Activated T-cell treated with anti-CD3 and anti-CD28 coated beads, Interleukin-2, amount 50 U/mL, for 72 hours (primary cell): ENCODE measurements around the gene FGF2. TPM values are rescaled to one million over a fixed set of nuclear protein-coding genes. Genes with fewer than 3 reads are reported as not detected.
"Not testable (repeated sequence)": the region's sequence is repeated elsewhere in the genome, so short reads cannot be mapped to it uniquely, and the experiment has no call there.

Experiments
- ATAC-seq, 2 donors: fragments of 150-1000 bp; cut with Tn5 transposase; replicated peaks in 1 of 2; 2 replicates each; pipeline ENCODE4 v1.10.0; 2021; ENCODE audit warnings: moderate library complexity in 2 of 2, mild to moderate bottlenecking in 1 of 2
- DNase-seq, 2 donors: peaks; one replicate each; pipeline ENCODE4 v3.0.0; 2021 to 2022; ENCODE audit warnings: mixed read lengths in 1 of 2
- H3K27ac Mint-ChIP-seq: one replicate; pipeline ENCODE4 v1.8.0; 2022; ENCODE audit warnings: mild to moderate bottlenecking, moderate library complexity, mixed read lengths
- H3K27me3 Mint-ChIP-seq: one replicate; pipeline ENCODE4 v1.8.0; 2022; ENCODE audit warnings: low read depth, mixed read lengths
- H3K36me3 Mint-ChIP-seq, 2 donors: one replicate each; pipeline ENCODE4 v1.8.0; 2022; ENCODE audit warnings: mixed read lengths in 2 of 2, mild to moderate bottlenecking in 1 of 2; ENCODE audit not compliant: insufficient read depth in 2 of 2
- H3K4me1 Mint-ChIP-seq: one replicate; pipeline ENCODE4 v1.8.0; 2022; ENCODE audit warnings: low read depth, mixed read lengths
- H3K4me3 Mint-ChIP-seq, 2 donors: one replicate each; pipeline ENCODE4 v1.8.0; 2022; ENCODE audit warnings: mild to moderate bottlenecking in 2 of 2, mixed read lengths in 2 of 2, moderate library complexity in 2 of 2
- H3K9me3 Mint-ChIP-seq, 2 donors: one replicate each; pipeline ENCODE4 v1.8.0; 2022; ENCODE audit warnings: mixed read lengths in 2 of 2
- total RNA-seq, 2 donors: library from RNA; stranded (reverse); gene quantifications; one replicate each; pipeline ENCODE4 v1.2.3, GENCODE V29; 2022

The FGF2 gene
- total RNA-seq, 2 donors from 2014 or later, result 2.7 to 4.8 TPM

DNA sequence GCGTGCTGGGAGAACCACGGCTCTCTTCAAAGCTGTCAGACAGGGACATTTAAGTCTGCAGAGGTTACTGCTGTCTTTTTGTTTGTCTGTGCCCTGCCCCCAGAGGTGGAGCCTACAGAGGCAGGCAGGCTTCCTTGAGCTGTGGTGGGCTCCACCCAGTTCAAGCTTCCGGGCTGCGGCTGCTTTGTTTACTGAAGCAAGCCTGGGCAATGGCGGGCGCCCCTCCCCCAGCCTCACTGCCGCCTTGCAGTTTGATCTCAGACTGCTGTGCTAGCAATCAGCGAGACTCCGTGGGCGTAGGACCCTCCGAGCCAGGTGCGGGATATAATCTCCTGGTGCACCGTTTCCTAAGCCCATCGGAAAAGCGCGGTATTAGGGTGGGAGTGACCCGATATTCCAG lies 118.5 kb downstream of the FGF2 start:
- not testable (repeated sequence) for ATAC-seq, H3K4me3 Mint-ChIP-seq, H3K27me3 Mint-ChIP-seq, DNase-seq, H3K27ac Mint-ChIP-seq, H3K9me3 Mint-ChIP-seq, H3K4me1 Mint-ChIP-seq
- H3K36me3 Mint-ChIP-seq, result peaks cover 8 to 28% of the 10 kb centered on the region in 2 donors

DNA sequence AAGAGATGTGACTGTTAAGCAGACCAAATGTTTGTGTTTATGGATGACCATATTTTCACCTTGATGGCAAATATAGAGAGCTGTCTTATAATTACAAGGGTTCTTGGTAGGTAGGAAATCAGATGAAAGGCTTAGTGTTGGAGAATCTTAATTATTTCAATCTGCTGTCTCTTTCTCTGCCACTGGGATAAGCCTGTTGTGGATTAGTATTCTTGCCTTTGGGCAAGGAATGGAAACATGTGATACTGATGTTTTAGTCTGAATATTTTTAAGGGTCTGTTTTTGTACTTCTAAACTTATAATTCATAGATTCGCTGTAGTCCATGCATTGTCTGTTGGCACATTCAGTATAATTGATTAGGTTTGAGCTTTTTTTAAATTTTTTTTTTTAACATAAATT lies 119.5 kb downstream of the FGF2 start:
- DNase-seq (no peak), ATAC-seq (no peak)
- H3K27ac Mint-ChIP-seq, result no peak overlapping the region
- H3K9me3 Mint-ChIP-seq, result peaks cover 0 to 2% of the 10 kb centered on the region in 2 donors
- H3K36me3 Mint-ChIP-seq, result peaks cover 12 to 32% of the 10 kb centered on the region in 2 donors
- no peaks in the 10 kb centered on the region for H3K4me1 Mint-ChIP-seq
- no peak overlapping the region for H3K4me3 Mint-ChIP-seq
- H3K27me3 Mint-ChIP-seq, result no peaks in the 10 kb centered on the region

Other genes starting within 250 kb of the FGF2 start
- 10 to 100 TPM; 14.2 to 26.0 TPM for gene IL21, start 205.8 kb upstream of the FGF2 start, total RNA-seq
- gene BBS12, start 94.1 kb upstream of the FGF2 start, total RNA-seq, result 1 to 10 TPM; 3.0 to 4.4 TPM
- gene NUDT6, start 95.8 kb downstream of the FGF2 start, total RNA-seq, result 10 to 100 TPM in 1 of 2 donors, 1 to 10 TPM in 1; 8.5 to 10.3 TPM